Body of pancreas (tissue), 4 donors: ENCODE measurements around the gene INAFM2. TPM values are rescaled to one million over a fixed set of nuclear protein-coding genes. Genes with fewer than 3 reads are reported as not detected.

ENCODE experiments used
- ATAC-seq: fragments of 150-250 bp; one replicate; pipeline ENCODE4 v1.9.1; 2016
- DNase-seq, 4 donors: peaks; one replicate each; pipeline ENCODE4 v3.0.0-alpha.2; 2019
- H3K27ac ChIP-seq, 4 donors: fragments of 200-600 bp; sonication (generic); 1 replicate in 3 of 4; 2 replicates in 1 of 4; pipeline versions ENCODE4 v1.5.1 to v1.6.1; 2016 to 2019; ENCODE audit warnings: mild to moderate bottlenecking in 1 of 4, mixed read lengths in 1 of 4, moderate library complexity in 1 of 4
- H3K27me3 ChIP-seq, 2 donors: fragments of 200-600 bp; sonication (generic); one replicate each; pipeline ENCODE4 v1.6.0; 2016; ENCODE audit warnings: mild to moderate bottlenecking in 1 of 2
- H3K36me3 ChIP-seq, 2 donors: fragments of 200-600 bp; sonication (generic); replicated peaks in 1 of 2; 2 replicates each; pipeline ENCODE4 v1.5.1; 2016; ENCODE audit warnings: low read depth in 2 of 2; ENCODE audit not compliant: insufficient read depth in 1 of 2
- H3K4me1 ChIP-seq: fragments of 200-600 bp; sonication (generic); one replicate; pipeline ENCODE4 v1.6.0; 2016
- H3K4me3 ChIP-seq, 2 donors: fragments of 200-600 bp; sonication (generic); 1 replicate in 1 of 2; 2 replicates in 1 of 2; pipeline ENCODE4 v1.5.1; 2016 to 2019
- H3K9me3 ChIP-seq, 3 donors: fragments of 200-600 bp; sonication (generic); 1 replicate in 2 of 3; 2 replicates in 1 of 3; pipeline ENCODE4 v1.5.1; 2016
- POLR2A ChIP-seq, 3 donors: fragments of 450-650 bp; IDR thresholded peaks; one replicate each; pipeline ENCODE4 v1.6.1; 2016; ENCODE audit warnings: antibody characterized with exemption in 3 of 3, mild to moderate bottlenecking in 2 of 3
- WGBS, 2 donors: methylation state at CpG; one replicate each; pipeline ENCODE4 v1.1.5; 2017; 5-methylcytosine and 5-hydroxymethylcytosine counted together
- intact Hi-C: fragments of 100-400 bp; cut with DNase I; formaldehyde crosslinking; loops from one replicate; pipeline ENCODE4 v1.15.1; 2023
- total RNA-seq, 2 donors: library from RNA; depleted of rRNA; stranded (reverse); fragments of >200 nt; gene quantifications; one replicate each; pipeline ENCODE4 v1.1.0, GENCODE V29; 2016
- TF ChIP-seq, protein P1 (sequence below), 7 experiments: fragments of 450-650 bp in 4 of 7; fragments of 200-600 bp in 3 of 7; sonication (generic) in 3 of 7; IDR thresholded peaks; one replicate each; pipeline ENCODE4 v1.5.1; 2016 to 2019; ENCODE audit warnings: antibody characterized with exemption in 7 of 7

Gene INAFM2
- total RNA-seq, 2 donors from 2014 or later, result 8.8 to 22.4 TPM

DNA sequence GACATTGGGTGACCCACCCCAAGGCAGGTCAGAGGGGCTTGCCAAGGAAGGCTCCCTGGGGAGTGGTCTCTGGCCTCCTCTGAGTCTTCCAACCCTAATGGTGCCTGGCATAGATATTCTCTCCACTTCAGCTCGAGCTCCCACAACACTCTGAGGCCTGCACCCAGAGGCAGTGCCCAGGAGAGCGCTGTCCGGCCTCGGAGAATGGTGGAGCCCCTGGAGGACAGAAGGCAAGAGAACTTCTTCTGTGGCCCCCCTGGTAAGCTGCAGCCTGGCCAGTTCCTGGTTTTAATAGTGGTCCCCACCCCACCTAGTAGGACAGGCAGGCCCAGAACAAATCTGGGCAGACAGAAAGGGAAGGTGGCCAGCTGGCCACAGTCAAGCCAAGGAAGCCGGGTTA lies 41.5 kb downstream of the INAFM2 start:
- peaks cover 18% of the 10 kb centered on the region for H3K4me1 ChIP-seq
- no peaks in the 10 kb centered on the region for H3K9me3 ChIP-seq
- intact Hi-C loops, result loop anchor here (5.0 kb wide), 1 partner anchor 52 kb away; no protein-coding TSS in a partner anchor
- no peak for DNase-seq
- no peak overlapping the region for H3K4me3 ChIP-seq
- no peak for ATAC-seq
- H3K36me3 ChIP-seq, result no peaks in the 10 kb centered on the region
- WGBS, 2 donors, result 89 to 100% methylated on average over 4 to 5 of the region's 5 CpGs
- no peak overlapping the region for H3K27ac ChIP-seq
- TF ChIP-seq, protein P1, sequence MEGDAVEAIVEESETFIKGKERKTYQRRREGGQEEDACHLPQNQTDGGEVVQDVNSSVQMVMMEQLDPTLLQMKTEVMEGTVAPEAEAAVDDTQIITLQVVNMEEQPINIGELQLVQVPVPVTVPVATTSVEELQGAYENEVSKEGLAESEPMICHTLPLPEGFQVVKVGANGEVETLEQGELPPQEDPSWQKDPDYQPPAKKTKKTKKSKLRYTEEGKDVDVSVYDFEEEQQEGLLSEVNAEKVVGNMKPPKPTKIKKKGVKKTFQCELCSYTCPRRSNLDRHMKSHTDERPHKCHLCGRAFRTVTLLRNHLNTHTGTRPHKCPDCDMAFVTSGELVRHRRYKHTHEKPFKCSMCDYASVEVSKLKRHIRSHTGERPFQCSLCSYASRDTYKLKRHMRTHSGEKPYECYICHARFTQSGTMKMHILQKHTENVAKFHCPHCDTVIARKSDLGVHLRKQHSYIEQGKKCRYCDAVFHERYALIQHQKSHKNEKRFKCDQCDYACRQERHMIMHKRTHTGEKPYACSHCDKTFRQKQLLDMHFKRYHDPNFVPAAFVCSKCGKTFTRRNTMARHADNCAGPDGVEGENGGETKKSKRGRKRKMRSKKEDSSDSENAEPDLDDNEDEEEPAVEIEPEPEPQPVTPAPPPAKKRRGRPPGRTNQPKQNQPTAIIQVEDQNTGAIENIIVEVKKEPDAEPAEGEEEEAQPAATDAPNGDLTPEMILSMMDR (IDR thresholded peaks at IDR 0.05), result no peak
- no peak for TF ChIP-seq POLR2A (IDR thresholded peaks at IDR 0.05)
- no peaks in the 10 kb centered on the region for H3K27me3 ChIP-seq

DNA sequence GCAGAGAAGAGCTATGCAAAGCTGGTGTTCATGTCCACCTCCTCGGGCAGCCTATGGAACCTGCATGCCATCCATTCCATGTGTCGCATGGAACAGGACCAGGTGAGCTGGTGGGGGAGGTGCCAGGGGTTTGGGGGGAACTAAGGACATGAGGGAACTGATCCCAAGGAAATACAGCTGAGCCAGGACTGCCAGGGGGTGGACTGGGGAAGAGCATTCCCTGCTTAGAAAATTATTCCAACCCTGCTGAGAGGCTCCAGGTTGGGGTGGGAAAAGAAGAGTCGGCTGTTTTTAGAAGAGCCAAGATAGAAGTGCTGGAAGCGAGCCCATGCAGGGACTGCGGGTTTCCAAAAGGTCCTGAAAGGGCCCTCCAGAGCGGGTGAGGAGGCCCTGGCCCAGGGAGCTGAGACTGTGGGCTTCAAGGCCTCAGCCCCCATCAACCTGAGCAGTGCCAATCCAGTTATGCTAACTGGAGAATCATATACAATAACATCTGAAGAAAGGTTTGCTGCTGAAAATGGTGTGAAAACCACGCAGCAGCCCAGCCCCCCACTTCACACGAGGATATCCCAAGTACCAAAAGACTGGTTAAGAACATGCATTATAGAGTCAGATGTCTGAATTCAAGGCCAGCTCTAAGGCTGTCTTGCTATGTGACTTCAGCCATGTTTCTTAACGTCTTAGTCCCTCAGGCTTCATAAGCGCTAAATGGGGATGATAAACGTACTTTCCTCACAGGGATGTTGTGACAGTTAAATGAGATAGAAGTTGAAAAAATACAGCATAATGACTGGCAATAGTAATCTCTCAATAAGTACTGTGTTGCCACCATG lies 42.3 kb downstream of the INAFM2 start:
- TF ChIP-seq POLR2A (IDR thresholded peaks at IDR 0.05), result no peak
- TF ChIP-seq, protein P1 (IDR thresholded peaks at IDR 0.05), result no peak
- ATAC-seq, result no peak
- no peak overlapping the region for H3K4me3 ChIP-seq
- WGBS, 2 donors, result 85 to 87% methylated on average over 11 of the region's 11 CpGs
- DNase-seq, result no peak
- H3K36me3 ChIP-seq, result no peaks in the 10 kb centered on the region
- intact Hi-C loops, result loop anchor here (5.0 kb wide), 1 partner anchor 51 kb away; no protein-coding TSS in a partner anchor
- H3K27me3 ChIP-seq, result no peaks in the 10 kb centered on the region
- no peaks in the 10 kb centered on the region for H3K9me3 ChIP-seq
- H3K4me1 ChIP-seq, result peaks cover 18% of the 10 kb centered on the region
- no peak overlapping the region for H3K27ac ChIP-seq

DNA sequence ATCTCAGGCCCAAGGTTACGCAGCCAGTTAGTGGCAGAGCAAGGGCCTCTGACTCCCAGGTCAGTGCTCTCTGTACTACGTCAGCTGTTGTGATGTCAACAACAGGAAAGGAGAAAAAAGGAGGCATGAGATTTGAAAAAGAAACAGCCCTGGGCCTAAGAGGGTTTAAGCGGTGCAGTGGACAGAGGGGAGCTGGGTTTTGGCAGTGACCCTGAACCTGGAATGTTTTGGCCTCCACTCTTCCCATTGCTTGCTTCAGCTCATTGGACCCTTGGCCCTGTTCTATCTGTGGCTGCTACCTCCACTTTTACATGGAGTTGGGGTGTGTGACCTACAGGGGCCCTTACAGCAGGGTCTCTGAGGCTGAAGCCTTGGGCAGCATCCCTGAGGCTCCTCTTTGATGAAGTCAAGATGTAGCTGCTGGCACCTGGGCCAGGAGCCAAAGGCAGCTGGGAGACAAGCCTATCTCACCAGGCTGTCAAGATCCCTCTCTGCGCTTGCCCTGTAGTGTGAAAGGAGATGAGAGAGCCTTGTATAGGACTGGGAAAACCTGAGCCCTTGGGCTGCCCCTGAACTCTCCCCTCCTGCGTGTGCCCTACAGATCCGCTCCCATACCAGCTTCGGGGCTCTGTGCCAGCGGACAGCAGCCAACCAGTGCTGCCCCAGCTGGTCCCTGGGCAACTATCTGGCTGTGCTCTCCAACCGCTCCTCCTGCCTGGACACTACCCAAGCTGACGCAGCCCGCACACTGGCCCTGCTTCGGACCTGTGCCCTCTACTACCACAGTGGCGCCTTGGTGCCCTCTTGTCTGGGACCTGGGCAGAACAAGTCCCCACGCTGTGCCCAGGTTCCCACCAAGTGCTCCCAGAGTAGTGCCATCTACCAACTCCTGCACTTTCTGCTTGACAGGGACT lies 43.2 kb downstream of the INAFM2 start:
- Histone ChIP-seq H3K36me3 (no peaks in the 10 kb centered on the region), H3K4me1 (peaks cover 18% of the 10 kb centered on the region), H3K9me3 (no peaks in the 10 kb centered on the region), H3K4me3 (no peak overlapping the region), H3K27me3 (no peaks in the 10 kb centered on the region), H3K27ac (peak overlapping the region; percentile 37 to 80 (median 74))
- ATAC-seq (peak; percentile 79), DNase-seq (peak; percentile 92 to 97 (median 95))
- intact Hi-C loops, result loop anchor here (5.0 kb wide), 1 partner anchor 51 kb away; no protein-coding TSS in a partner anchor
- whole genome bisulfite sequencing, 2 donors, result 38 to 42% methylated on average over 13 to 14 of the region's 14 CpGs
- TF ChIP-seq POLR2A (IDR thresholded peaks at IDR 0.05), result peak in 1 of 3 donors; percentile 0
- TF ChIP-seq, protein P1 (IDR thresholded peaks at IDR 0.05), result peak in 1 of 7 experiments; percentile 4

DNA sequence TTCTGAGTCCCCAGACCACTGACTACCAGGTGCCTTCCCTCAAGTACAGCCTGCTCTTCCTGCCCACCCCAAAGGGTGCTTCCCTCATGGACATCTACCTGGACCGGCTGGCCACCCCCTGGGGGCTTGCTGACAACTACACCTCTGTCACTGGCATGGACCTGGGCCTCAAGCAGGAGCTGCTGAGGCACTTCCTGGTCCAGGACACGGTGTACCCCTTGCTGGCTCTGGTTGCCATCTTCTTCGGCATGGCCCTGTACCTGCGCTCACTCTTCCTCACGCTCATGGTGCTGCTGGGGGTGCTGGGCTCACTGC lies 43.8 kb downstream of the INAFM2 start:
- Histone ChIP-seq H3K27ac (peak overlapping the region; percentile 37 to 80 (median 74)), H3K4me3 (no peak overlapping the region)
- intact Hi-C loops, result loop anchor here (5.0 kb wide), 1 partner anchor 50 kb away; no protein-coding TSS in a partner anchor

More for the DNA sequence above, 43.8 kb downstream of the INAFM2 start:
- Histone ChIP-seq H3K4me1 (peaks cover 18% of the 10 kb centered on the region), H3K36me3 (no peaks in the 10 kb centered on the region), H3K9me3 (no peaks in the 10 kb centered on the region), H3K27me3 (no peaks in the 10 kb centered on the region)
- ATAC-seq, result peak; percentile 0
- 80% methylated on average over 5 of the region's 5 CpGs for WGBS, 2 donors
- TF ChIP-seq, protein P1 (IDR thresholded peaks at IDR 0.05), result no peak
- TF ChIP-seq POLR2A (IDR thresholded peaks at IDR 0.05), result no peak
- no peak for DNase-seq
